ENCODE data around the gene PRKAG2. TPM values are rescaled to one million over a fixed set of nuclear protein-coding genes. Genes with fewer than 3 reads are reported as not detected.
"Not testable (repeated sequence)": the region's sequence is repeated elsewhere in the genome, so short reads cannot be mapped to it uniquely, and the experiment has no call there.

PRKAG2 gene
- total and polyA plus RNA-seq, 5 donors, result 162 to 298 (median 181) TPM

GRCh38 chr7:151789380-151789947 is 87.5 kb downstream of the PRKAG2 start:
- Histone ChIP-seq H3K27me3 (ENCODE audit: control insufficient read depth, insufficient read depth) (no peaks in the 10 kb centered on the region), H3K4me1 (ENCODE audit: control insufficient read depth, insufficient read depth, low read length) (no peaks in the 10 kb centered on the region), H3K4me3 (ENCODE audit: low read length) (no peak overlapping the region), H3K27ac (ENCODE audit: low read length) (no peak overlapping the region), H3K9me3 (ENCODE audit: control insufficient read depth, low read length) (no peaks in the 10 kb centered on the region)
- intact Hi-C loops (cut with DNase I), result loop anchor here in 2 of 4 donors (10.0 kb wide), 2 partner anchors 85 to 145 kb away; partner anchors contain the start of gene PRKAG2 (in 1 of the 2)
- 90% methylated on average over 11 of the region's 11 CpGs for WGBS
- no peak for ATAC-seq
- DNase-seq, result no peak

GRCh38 chr7:151787348-151787747 is 89.6 kb downstream of the PRKAG2 start:
- intact Hi-C loops (cut with DNase I), result loop anchor here in 2 of 4 donors (10.0 kb wide), 2 partner anchors 87 to 147 kb away; partner anchors contain the start of gene PRKAG2 (in 1 of the 2)
- H3K27me3 ChIP-seq (ENCODE audit: control insufficient read depth, insufficient read depth), result no peaks in the 10 kb centered on the region
- no peaks in the 10 kb centered on the region for H3K9me3 ChIP-seq (ENCODE audit: control insufficient read depth, low read length)
- WGBS, result 95% methylated on average over 3 of the region's 3 CpGs
- H3K4me3 ChIP-seq (ENCODE audit: low read length), result no peak overlapping the region
- H3K4me1 ChIP-seq (ENCODE audit: control insufficient read depth, insufficient read depth, low read length), result no peaks in the 10 kb centered on the region
- no peak for DNase-seq
- H3K27ac ChIP-seq (ENCODE audit: low read length), result no peak overlapping the region
- ATAC-seq, result no peak

GRCh38 chr7:151786936-151787335 is 90.0 kb downstream of the PRKAG2 start:
- WGBS, result 77% methylated on average over 5 of the region's 5 CpGs
- ATAC-seq (no peak), DNase-seq (no peak)
- Histone ChIP-seq H3K4me3 (ENCODE audit: low read length) (no peak overlapping the region), H3K9me3 (ENCODE audit: control insufficient read depth, low read length) (no peaks in the 10 kb centered on the region), H3K27me3 (ENCODE audit: control insufficient read depth, insufficient read depth) (no peaks in the 10 kb centered on the region), H3K27ac (ENCODE audit: low read length) (no peak overlapping the region), H3K4me1 (ENCODE audit: control insufficient read depth, insufficient read depth, low read length) (no peaks in the 10 kb centered on the region)
- intact Hi-C loops (cut with DNase I), result loop anchor here in 2 of 4 donors (10.0 kb wide), 2 partner anchors 88 to 148 kb away; partner anchors contain the start of gene PRKAG2 (in 1 of the 2)

- intact Hi-C loops (cut with DNase I), result loop anchor here in 2 of 4 donors (10.0 kb wide), 2 partner anchors 89 to 149 kb away; partner anchors contain the start of gene PRKAG2 (in 1 of the 2)
- WGBS, result 94% methylated on average over 19 of the region's 19 CpGs
- DNase-seq, result peak in 2 of 3 donors; percentile 29 to 46
- Histone ChIP-seq H3K27me3 (ENCODE audit: control insufficient read depth, insufficient read depth) (no peaks in the 10 kb centered on the region), H3K9me3 (ENCODE audit: control insufficient read depth, low read length) (no peaks in the 10 kb centered on the region), H3K27ac (ENCODE audit: low read length) (no peak overlapping the region), H3K4me1 (ENCODE audit: control insufficient read depth, insufficient read depth, low read length) (no peaks in the 10 kb centered on the region), H3K4me3 (ENCODE audit: low read length) (no peak overlapping the region)
- ATAC-seq, result no peak
Measured at GRCh38 chr7:151786241-151786640, 90.7 kb downstream of the PRKAG2 start.

- H3K4me3 ChIP-seq (ENCODE audit: low read length), result no peak overlapping the region
- 76% methylated on average over 7 of the region's 7 CpGs for WGBS
- no peaks in the 10 kb centered on the region for H3K27me3 ChIP-seq (ENCODE audit: control insufficient read depth, insufficient read depth)
- H3K9me3 ChIP-seq (ENCODE audit: control insufficient read depth, low read length), result no peaks in the 10 kb centered on the region
- H3K27ac ChIP-seq (ENCODE audit: low read length), result no peak overlapping the region
- ATAC-seq (no peak), DNase-seq (peak in 2 of 3 donors; percentile 22 to 39)
- no peaks in the 10 kb centered on the region for H3K4me1 ChIP-seq (ENCODE audit: control insufficient read depth, insufficient read depth, low read length)
- intact Hi-C loops (cut with DNase I), result loop anchor here in 2 of 4 donors (10.0 kb wide), 2 partner anchors 89 to 149 kb away; partner anchors contain the start of gene PRKAG2 (in 1 of the 2)
Measured at GRCh38 chr7:151785681-151785965, 91.3 kb downstream of the PRKAG2 start.

- intact Hi-C loops (cut with DNase I), result loop anchor here in 3 of 4 donors (5.0 to 10.0 kb wide), 3 partner anchors 90 to 150 kb away; partner anchors contain the start of gene PRKAG2 (in 1 of the 3)
- DNase-seq (peak in 2 of 3 donors; percentile 36 to 37), ATAC-seq (no peak)
- Histone ChIP-seq H3K27me3 (ENCODE audit: control insufficient read depth, insufficient read depth) (no peaks in the 10 kb centered on the region), H3K9me3 (ENCODE audit: control insufficient read depth, low read length) (no peaks in the 10 kb centered on the region), H3K27ac (ENCODE audit: low read length) (no peak overlapping the region), H3K4me1 (ENCODE audit: control insufficient read depth, insufficient read depth, low read length) (no peaks in the 10 kb centered on the region), H3K4me3 (ENCODE audit: low read length) (no peak overlapping the region)
- 86% methylated on average over 21 of the region's 21 CpGs for WGBS
Measured at GRCh38 chr7:151784853-151785680, 91.8 kb downstream of the PRKAG2 start.

GRCh38 chr7:151783958-151784575 is 92.8 kb downstream of the PRKAG2 start:
- ATAC-seq (no peak), DNase-seq (peak in 2 of 3 donors; percentile 35 to 48)
- intact Hi-C loops (cut with DNase I), result loop anchor here in 3 of 4 donors (2.0 to 10.0 kb wide), 4 partner anchors 91 to 151 kb away; partner anchors contain the start of gene PRKAG2 (in 1 of the 3)
- WGBS, result 95% methylated on average over 18 of the region's 18 CpGs
- no peak overlapping the region for H3K27ac ChIP-seq (ENCODE audit: low read length)
- no peaks in the 10 kb centered on the region for H3K27me3 ChIP-seq (ENCODE audit: control insufficient read depth, insufficient read depth)
- no peaks in the 10 kb centered on the region for H3K4me1 ChIP-seq (ENCODE audit: control insufficient read depth, insufficient read depth, low read length)
- H3K9me3 ChIP-seq (ENCODE audit: control insufficient read depth, low read length), result no peaks in the 10 kb centered on the region
- H3K4me3 ChIP-seq (ENCODE audit: low read length), result no peak overlapping the region

- 11% methylated on average over 55 of the region's 55 CpGs for WGBS
- Histone ChIP-seq H3K4me1 (ENCODE audit: control insufficient read depth, insufficient read depth, low read length) (no peaks in the 10 kb centered on the region), H3K4me3 (ENCODE audit: low read length) (no peak overlapping the region), H3K27ac (ENCODE audit: low read length) (no peak overlapping the region), H3K9me3 (ENCODE audit: control insufficient read depth, low read length) (no peaks in the 10 kb centered on the region), H3K27me3 (ENCODE audit: control insufficient read depth, insufficient read depth) (no peaks in the 10 kb centered on the region)
- intact Hi-C loops (cut with DNase I), result loop anchor here in 3 of 4 donors (2.0 to 10.0 kb wide), 4 partner anchors 92 to 152 kb away; partner anchors contain the start of gene PRKAG2 (in 1 of the 3)
- peak; percentile 86 to 93 for ATAC-seq
- DNase-seq, result peak; percentile 82 to 91 (median 90)
Measured at GRCh38 chr7:151782598-151783448, 94.1 kb downstream of the PRKAG2 start.

GRCh38 chr7:151782256-151782597 is 94.7 kb downstream of the PRKAG2 start:
- DNase-seq; H3K4me1 ChIP-seq (ENCODE audit: control insufficient read depth, insufficient read depth, low read length); H3K27ac ChIP-seq (ENCODE audit: low read length); H3K9me3 ChIP-seq (ENCODE audit: control insufficient read depth, low read length); H3K27me3 ChIP-seq (ENCODE audit: control insufficient read depth, insufficient read depth); ATAC-seq; H3K4me3 ChIP-seq (ENCODE audit: low read length): not testable (repeated sequence)
- 73% methylated on average over 4 of the region's 4 CpGs for WGBS
- intact Hi-C loops (cut with DNase I), result loop anchor here in 3 of 4 donors (2.0 to 10.0 kb wide), 4 partner anchors 93 to 153 kb away; partner anchors contain the start of gene PRKAG2 (in 1 of the 3)

Measured in right cardiac atrium (tissue), 5 donors.